HG03159 (cell line): ENCODE data around the gene TPH1.
"Not testable (repeated sequence)": the region's sequence is repeated elsewhere in the genome, so short reads cannot be mapped to it uniquely, and the experiment has no call there.

ENCODE experiments used
- ATAC-seq: cut with Tn5 transposase; IDR thresholded peaks from one replicate; pipeline ENCODE4 v1.9.1; 2021; ENCODE audit warnings: mild to moderate bottlenecking, moderate library complexity; ENCODE audit not compliant: unreplicated experiment

The TPH1 gene

DNA sequence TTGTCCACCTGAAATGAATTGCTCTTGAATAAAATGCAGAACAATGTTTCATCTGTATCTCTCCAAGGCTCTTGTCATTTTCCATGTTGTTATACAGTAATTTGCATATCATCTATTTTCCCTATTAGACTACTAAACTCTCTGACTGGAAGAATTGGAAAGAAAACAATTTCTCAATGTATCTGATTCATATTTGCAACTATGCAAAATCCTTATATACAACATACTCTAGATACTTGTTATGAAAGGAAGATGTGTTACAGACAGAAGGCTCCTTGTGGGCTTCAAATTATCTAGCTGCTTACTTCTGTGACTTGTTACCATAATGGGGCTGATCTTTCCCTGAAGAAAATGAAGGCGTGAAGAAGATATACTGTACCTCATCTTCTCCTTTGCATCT lies 23.6 kb downstream of the TPH1 start:
- ATAC-seq, result no peak

DNA sequence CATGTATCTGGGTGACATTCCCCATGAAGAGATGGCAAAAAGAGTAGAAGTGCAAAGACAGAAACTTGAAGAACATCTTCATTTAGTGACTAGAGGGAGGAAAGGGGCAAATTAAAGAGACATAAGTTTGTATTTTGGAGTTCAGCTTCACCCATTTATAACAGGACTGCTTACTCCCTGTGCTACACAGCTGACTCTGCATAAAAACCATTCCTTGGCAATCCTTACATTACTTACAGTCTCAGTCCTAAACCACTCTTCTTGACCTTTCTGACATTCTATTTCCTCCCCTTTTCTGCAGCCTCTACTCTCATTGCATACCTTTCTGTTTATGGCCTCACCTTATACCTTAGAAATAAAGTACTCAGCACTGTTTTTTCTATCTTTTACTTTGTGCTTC lies 26.4 kb downstream of the TPH1 start:
- ATAC-seq, result no peak

DNA sequence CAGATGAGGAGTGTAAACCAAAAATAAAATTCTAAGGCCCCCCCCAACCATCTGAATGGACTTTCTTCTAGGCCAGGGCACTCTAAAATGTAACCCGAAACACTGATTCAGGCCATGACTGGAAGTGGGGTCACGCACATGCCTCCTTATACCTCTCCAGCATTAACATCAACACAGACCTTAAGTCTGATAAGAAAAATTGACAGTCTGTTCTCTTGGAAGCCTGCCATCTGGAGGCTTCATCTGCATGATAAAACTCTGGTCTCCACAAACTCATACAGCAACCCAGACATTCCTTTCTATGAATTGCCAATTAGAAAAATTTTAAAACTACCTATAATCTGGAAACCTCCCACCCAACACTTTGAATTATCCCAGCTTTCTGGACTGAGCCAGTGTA lies 29.3 kb downstream of the TPH1 start:
- no peak for ATAC-seq

DNA sequence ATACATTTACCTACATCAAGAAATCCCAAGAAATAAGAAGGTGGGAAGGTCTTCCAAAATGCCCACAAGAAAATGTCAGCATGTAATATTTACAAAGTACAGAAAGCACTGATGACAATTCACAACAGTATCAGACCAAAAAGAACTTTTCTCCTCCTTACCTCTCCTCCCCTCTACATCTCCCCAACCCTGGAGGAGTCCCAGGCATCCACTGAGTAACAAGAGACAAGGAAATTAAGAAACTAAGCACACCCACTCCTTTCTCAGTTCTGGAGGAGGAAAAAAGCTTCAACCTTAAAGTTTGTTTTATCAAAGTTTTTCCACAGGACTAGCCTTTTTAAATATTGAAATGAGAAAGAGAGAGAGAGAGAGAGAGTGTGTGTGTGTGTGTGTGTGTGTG lies 31.2 kb downstream of the TPH1 start:
- no peak for ATAC-seq

DNA sequence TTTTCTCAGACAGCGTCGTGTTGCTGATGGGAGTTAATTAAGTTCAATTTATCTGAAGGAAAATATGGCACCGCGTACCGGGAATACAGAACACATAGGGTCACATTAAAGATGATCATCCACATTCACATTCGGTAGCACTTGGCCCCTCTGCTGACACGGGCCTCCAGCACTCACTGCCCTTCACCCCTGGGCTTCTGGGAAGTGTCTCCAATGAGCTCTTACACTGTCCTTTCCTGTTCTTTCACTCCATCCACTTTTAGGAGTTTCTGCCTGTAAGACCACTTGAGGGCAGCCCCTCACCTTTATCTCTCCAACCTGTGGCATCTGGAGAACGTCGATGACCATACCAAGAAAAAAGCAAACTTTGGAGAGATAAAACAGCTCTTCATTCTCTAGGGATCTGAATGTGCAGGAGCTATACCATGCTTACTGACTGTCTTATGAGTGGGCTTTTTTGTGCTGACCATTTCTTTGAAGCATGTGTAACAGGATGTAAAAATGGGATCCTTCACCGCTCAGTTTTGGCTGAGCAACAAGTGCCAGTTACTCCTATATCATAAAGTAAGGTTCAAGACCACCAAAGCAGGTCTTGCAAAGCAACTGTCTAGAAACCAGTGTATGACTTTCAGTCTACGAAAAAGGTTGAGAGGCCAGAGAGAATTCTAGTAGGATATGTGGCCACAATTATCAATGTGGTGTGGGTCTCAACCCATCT lies 32.1 kb downstream of the TPH1 start:
- no peak for ATAC-seq

DNA sequence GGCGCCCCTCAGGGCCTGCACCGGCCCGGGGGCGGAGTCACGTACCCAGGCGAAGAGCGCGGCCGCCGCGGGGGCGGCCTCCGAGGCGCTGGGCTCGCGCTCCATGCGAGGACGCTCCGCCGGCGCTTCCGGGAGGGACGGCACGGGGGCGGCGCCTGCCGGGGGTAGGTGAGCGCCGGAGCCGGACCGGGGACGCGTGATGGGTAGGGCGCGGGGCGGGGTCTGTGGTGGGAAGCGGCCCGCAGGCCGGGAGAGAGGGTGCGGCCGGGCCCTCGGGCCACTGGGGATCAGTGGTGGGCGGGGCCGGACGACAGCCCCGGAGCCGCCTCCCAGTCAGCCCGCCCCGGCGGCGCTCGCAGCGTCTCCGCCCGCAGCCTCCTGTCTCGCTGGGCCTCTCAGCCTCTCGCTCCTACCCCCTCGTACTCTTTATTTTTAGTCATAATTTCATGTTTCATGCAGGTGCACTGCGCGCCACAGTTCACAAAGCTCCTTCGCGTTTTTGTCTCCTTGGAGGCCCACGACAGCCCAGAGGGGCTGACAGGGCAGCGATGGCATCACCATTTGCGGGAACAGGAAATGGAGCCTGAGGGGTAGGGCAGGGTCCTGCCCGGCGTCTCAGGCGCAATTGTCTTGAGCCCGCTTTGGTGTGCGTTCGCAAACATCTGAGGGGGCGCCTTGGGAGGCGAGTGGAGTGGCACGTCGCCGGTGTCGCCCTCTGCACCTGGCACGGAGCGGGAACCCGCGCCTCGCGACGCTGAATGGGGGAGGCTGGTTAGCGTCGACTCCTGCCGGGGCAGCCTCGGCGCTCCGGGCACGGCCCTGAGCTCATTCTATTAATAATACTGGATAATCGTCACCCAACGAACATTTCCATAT lies 32.9 kb downstream of the TPH1 start, which contains the start of gene SERGEF:
Gene SERGEF (minus strand): TSS at position 142 of the 876 bp plus-strand sequence. CDS start 37 bp downstream, at position 105.
- ATAC-seq, result peak; percentile 88

DNA sequence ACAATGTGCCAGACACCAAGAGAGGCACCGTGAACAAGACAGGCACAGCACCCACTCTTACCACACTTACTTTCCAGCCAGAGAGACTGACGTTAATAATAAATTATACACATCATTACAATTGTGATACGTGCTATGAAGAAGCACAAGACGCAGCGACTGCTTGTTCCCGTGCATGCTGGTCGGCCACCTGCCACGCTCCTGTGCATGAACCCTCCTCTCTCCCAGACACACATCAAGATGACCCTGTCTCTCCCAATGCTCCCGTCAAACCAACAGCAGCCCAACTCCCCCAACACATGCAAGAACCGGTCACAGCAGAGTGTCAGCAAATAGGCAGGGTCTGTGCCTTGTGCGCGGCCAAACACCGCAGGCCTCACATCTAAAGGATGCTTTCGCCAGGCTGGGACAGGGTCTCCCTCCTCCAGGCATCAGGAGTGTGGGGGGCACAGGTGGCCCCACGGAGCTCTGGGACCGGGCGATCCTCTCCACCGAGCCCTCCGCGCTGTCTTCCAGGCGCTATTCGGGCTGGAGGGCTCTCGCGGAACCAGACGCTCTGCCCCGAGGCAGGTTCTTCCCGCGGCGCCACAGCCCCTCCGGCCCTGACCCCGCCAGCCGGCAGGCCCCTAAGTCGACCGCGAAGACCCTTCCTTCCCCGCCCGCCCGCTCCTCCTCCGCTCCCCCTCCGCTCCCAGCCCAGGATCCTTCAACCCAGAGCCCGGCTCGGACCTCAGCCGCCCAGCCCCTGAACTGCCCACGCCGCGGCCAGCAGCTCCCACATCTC lies 33.8 kb downstream of the TPH1 start:
- ATAC-seq, result peak; percentile 13

DNA sequence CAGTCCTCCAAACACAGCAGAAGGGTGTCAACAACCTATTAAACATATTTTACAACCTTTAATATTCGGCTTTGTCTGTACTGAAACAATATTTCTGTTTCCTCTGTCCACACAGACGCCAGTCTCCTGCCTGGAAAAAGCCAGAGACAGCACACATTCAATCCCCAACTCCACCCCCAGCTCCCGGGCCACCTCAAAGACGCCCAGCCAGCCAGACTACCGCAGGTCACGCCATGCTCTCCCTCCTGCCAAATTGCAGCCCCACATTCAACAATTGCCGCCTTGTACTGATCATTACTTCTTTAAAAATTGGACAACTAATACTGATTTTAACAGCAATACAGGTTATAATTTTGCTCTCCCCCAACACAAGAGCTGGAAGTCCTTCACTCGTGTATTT lies 34.4 kb downstream of the TPH1 start:
- no peak for ATAC-seq

DNA sequence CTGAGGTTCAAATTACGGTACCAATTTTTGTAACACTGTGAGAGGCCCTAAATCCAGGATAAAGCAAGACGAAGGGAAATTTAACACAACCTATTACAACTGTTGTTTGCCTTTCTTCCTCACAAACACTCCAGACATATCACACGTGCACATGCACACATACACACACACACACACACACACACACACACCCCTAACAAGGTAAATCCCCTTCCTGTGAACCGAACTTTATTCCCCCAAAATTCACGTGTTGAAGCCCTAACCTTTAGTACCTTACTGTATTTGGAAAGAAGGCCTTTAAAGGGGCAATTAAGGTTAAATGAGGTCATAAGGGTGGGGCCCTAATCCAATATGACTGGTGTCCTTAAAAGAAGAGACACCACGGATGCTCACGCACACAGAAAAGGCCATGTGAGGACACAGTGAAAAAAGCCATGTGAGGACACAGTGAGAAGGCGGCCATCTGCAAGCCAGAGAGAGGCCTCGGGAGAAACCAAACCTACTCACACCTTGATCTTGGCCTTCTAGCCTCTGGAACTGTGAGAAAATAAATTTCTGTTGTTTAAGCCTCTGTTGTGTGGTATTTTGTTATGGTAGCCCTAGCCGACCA lies 35.0 kb downstream of the TPH1 start:
- ATAC-seq, result no peak

DNA sequence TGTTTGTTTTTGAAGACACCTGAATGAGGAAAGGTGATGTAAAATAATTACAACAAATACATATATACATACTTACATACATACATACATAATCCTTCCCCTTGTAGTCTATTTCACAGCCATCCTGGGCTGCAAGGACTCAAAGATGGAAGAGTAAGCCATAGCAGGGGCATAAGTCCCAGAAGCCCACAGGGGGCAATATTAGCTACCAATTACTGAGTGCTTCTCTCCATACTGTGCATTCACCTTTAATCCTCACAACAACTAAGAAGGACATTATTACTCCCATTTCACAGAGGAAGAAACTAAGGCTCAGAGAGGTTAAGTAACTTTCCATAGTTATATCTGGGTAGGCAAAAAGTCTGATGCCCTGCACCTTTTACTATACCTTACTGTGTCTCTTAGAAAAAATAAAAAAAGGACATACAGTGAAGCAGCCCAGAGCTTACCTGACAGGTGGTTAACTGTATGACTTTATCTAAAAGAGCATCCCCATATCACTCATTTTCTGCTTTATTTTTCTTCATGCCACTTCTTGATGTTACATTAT lies 35.9 kb downstream of the TPH1 start:
- ATAC-seq, result no peak

DNA sequence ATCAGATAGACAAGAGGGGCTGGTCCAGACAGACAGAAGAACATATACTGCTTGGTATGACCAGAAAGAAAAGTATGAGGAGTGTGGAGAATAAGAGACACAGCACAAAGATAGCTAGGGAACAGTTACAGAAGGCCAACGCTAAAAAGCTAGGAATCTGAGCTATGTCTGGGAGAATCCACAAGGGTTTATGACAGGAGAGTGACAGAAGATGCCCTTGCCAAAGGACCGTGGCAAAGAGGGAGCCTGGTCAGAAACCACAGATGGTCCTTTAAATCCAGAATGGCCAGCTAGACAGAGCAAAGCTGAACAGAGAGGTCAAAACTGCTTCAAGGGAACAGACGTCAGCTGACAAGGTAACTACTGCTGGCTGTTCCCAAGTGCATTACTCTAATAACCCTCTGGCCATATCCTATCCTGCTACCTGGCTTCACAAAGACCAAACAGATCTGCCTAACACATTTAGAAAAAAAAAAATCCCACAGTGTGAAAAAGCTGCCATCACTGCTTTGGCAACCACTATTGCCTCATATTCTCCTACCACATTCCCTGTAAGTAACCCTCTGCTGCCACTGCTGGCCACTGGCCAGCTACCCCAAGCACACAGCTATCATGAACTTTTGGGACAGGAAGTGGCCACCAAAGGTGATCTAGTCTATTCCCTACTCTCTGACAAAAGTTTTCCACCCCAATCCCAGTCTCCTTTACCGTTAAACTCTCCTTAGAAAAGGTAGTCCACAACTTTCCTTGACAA lies 40.5 kb downstream of the TPH1 start:
- no peak for ATAC-seq

DNA sequence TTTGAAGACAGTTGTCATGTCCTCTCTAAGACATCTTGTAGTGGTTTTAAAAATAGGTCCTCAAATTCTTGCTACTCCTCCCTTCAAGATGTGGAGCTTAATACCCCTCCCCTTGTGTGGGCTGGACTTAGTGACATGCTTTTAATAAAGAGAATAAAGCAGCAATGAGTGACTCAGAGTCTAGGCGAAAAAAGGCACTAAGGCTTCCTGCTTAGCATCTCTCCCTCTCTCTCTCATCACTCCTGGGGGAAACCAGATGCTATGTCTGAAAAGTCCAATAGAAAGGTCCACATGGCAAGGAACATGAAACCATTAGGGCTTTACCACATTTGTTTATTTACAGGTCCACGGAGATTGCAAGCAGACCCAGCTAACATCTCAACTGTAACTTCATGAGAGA lies 44.9 kb downstream of the TPH1 start:
- no peak for ATAC-seq

DNA sequence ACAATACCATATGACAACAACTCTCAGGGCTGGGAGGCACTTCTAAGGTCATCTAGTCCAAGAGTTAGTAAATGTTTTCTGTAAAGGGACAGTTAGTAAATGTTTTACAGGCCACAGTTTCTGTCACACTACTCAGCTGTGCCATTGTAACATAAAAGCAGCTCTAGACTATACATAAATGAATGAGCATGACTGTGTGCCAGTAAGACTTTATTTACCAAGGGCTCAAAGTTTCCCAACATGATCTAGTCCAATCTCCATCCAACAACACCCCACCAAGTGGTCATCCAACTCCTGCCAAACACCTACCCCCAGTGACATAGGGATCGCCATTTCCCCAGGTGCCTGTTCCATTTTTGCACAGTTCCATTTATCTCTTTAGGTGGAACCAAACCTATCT lies 45.3 kb downstream of the TPH1 start:
- ATAC-seq, result no peak

DNA sequence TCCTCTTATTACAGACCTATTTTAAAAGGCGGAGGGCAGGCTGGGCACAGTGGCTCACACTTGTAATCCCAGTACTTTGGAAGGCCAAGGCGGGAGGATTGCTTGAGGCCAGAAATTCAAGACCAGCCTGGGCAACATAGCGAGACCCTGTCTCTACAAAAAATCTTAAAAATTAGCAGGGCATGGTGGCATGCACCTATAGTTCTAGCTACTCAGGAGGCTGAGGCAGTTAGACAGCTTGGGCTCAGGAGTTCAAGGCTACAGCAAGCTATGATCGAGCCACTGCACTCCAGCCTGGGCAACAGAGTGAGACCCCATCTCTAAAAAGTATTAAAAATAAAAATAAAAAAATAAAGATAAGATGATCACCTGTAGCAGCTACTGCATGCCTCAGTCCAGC lies 45.9 kb downstream of the TPH1 start:
- not testable (repeated sequence) for ATAC-seq
